GM12873 (cell line): Measurements from ENCODE around the gene SF3B3.

Experiments
- CTCF ChIP-seq: IDR thresholded peaks from 2 replicates; pipeline ENCODE4 v1.5.1; 2012; ENCODE audit warnings: low read depth, mild to moderate bottlenecking, moderate library complexity, low read length, control low read depth; ENCODE audit not compliant: insufficient read depth; ENCODE audit errors: missing control alignments

Gene SF3B3

GRCh38 chr16:70480127-70481105, 43.2 kb upstream of the SF3B3 start:
- TF ChIP-seq CTCF, result no peak

- no peak for TF ChIP-seq CTCF
These were observed 41.6 kb upstream of the SF3B3 start for GRCh38 chr16:70481929-70482536.

GRCh38 chr16:70482624-70483023, 41.0 kb upstream of the SF3B3 start:
- no peak for TF ChIP-seq CTCF

GRCh38 chr16:70483426-70483825, 40.2 kb upstream of the SF3B3 start:
- no peak for TF ChIP-seq CTCF

GRCh38 chr16:70484867-70485266, 38.7 kb upstream of the SF3B3 start:
- TF ChIP-seq CTCF, result no peak

GRCh38 chr16:70490261-70490660, 33.4 kb upstream of the SF3B3 start:
- TF ChIP-seq CTCF, result no peak

GRCh38 chr16:70493802-70494201, 29.8 kb upstream of the SF3B3 start:
- TF ChIP-seq CTCF, result no peak
